SJCRH30 (cell line): ENCODE data around the gene HOXA13. TPM values are rescaled to one million over a fixed set of nuclear protein-coding genes. Genes with fewer than 3 reads are reported as not detected.

ENCODE experiments used
- DNase-seq, 2 experiments: peaks; one replicate each; pipeline ENCODE4 v3.0.0-alpha.2; 2015 to 2020
- H3K27ac ChIP-seq: fragments of 250-450 bp; sonication (Bioruptor Pico); 2 replicates; pipeline ENCODE4 v1.5.1; 2020; ENCODE audit warnings: mild to moderate bottlenecking, moderate library complexity
- H3K27me3 ChIP-seq: fragments of 250-450 bp; sonication (Bioruptor Pico); 2 replicates; pipeline ENCODE4 v1.5.1; 2020; ENCODE audit warnings: mild to moderate bottlenecking, moderate library complexity
- H3K36me3 ChIP-seq: fragments of 250-450 bp; sonication (Bioruptor Pico); 2 replicates; pipeline ENCODE4 v1.5.1; 2020; ENCODE audit warnings: mild to moderate bottlenecking, moderate library complexity
- H3K4me1 ChIP-seq: fragments of 250-450 bp; sonication (Bioruptor Pico); 2 replicates; pipeline ENCODE4 v1.5.1; 2020; ENCODE audit warnings: mild to moderate bottlenecking, moderate library complexity
- H3K4me3 ChIP-seq: fragments of 250-450 bp; sonication (Bioruptor Pico); 2 replicates; pipeline ENCODE4 v1.5.1; 2020; ENCODE audit warnings: mild to moderate bottlenecking, moderate library complexity
- H3K9me3 ChIP-seq: fragments of 250-450 bp; sonication (Bioruptor Pico); replicated peaks from 2 replicates; pipeline ENCODE4 v1.5.1; 2020; ENCODE audit warnings: mild to moderate bottlenecking, moderate library complexity
- total RNA-seq: library from RNA; depleted of rRNA; stranded (reverse); fragments of >200 nt; shearing (Covaris generic); gene quantifications from 2 replicates; pipeline ENCODE4 v1.2.3, GENCODE V29; 2014

The HOXA13 gene
- total RNA-seq, 1 experiment from 2014 or later = 1.7 TPM

GRCh38 chr7:27169658-27170425 lies 30.0 kb downstream of the HOXA13 start:
- peaks cover 8% of the 10 kb centered on the region for H3K4me1 ChIP-seq
- no peaks in the 10 kb centered on the region for H3K9me3 ChIP-seq
- H3K36me3 ChIP-seq = peaks cover 5% of the 10 kb centered on the region; the same call in 1 of the 2 replicates
- H3K4me3 ChIP-seq = no peak overlapping the region
- no peak for DNase-seq
- H3K27ac ChIP-seq = no peak overlapping the region
- H3K27me3 ChIP-seq = no peaks in the 10 kb centered on the region

- no peak overlapping the region for H3K27ac ChIP-seq
- no peaks in the 10 kb centered on the region for H3K9me3 ChIP-seq
- peaks cover 8% of the 10 kb centered on the region for H3K4me1 ChIP-seq
- H3K36me3 ChIP-seq = peaks cover 5% of the 10 kb centered on the region; the same call in 1 of the 2 replicates
- no peak for DNase-seq
- H3K27me3 ChIP-seq = no peaks in the 10 kb centered on the region
- H3K4me3 ChIP-seq = no peak overlapping the region
These were observed 31.5 kb downstream of the HOXA13 start for GRCh38 chr7:27168265-27168947.

- Histone ChIP-seq H3K36me3 (peaks cover 5% of the 10 kb centered on the region; the same call in 1 of the 2 replicates), H3K27me3 (no peaks in the 10 kb centered on the region), H3K9me3 (no peaks in the 10 kb centered on the region), H3K4me1 (peaks cover 8% of the 10 kb centered on the region), H3K27ac (no peak overlapping the region), H3K4me3 (no peak overlapping the region)
- DNase-seq = no peak
These were observed 32.0 kb downstream of the HOXA13 start for GRCh38 chr7:27167916-27168264.

- no peak overlapping the region for H3K27ac ChIP-seq
- H3K27me3 ChIP-seq = no peaks in the 10 kb centered on the region
- no peak overlapping the region for H3K4me3 ChIP-seq
- DNase-seq = no peak
- peaks cover 3% of the 10 kb centered on the region; the same call in 1 of the 2 replicates for H3K4me1 ChIP-seq
- H3K36me3 ChIP-seq = peaks cover 5% of the 10 kb centered on the region; the same call in 1 of the 2 replicates
- H3K9me3 ChIP-seq = no peaks in the 10 kb centered on the region
These were observed 33.1 kb downstream of the HOXA13 start for GRCh38 chr7:27166531-27167505.

GRCh38 chr7:27165996-27166530 lies 33.8 kb downstream of the HOXA13 start:
- H3K9me3 ChIP-seq = no peaks in the 10 kb centered on the region
- H3K4me3 ChIP-seq = no peak overlapping the region
- H3K27me3 ChIP-seq = no peaks in the 10 kb centered on the region
- H3K27ac ChIP-seq = no peak overlapping the region
- H3K36me3 ChIP-seq = peaks cover 2% of the 10 kb centered on the region; the same call in 1 of the 2 replicates
- no peaks in the 10 kb centered on the region for H3K4me1 ChIP-seq
- no peak for DNase-seq

- Histone ChIP-seq H3K36me3 (no peaks in the 10 kb centered on the region; the same call in 1 of the 2 replicates), H3K27me3 (no peaks in the 10 kb centered on the region), H3K27ac (no peak within 1 kb of the TSS), H3K4me3 (no peak within 1 kb of the TSS), H3K9me3 (no peaks in the 10 kb centered on the region), H3K4me1 (no peaks in the 10 kb centered on the region)
- DNase-seq = no peak
These were observed 34.5 kb downstream of the HOXA13 start, which contains the start of gene HOXA9 for GRCh38 chr7:27165089-27165995. Gene HOXA9, minus strand, starts transcription at chr7:27165537. Its CDS starts 80 bp downstream, at chr7:27165457.

GRCh38 chr7:27164367-27165088 lies 35.4 kb downstream of the HOXA13 start:
- Histone ChIP-seq H3K27ac (no peak overlapping the region), H3K4me1 (no peaks in the 10 kb centered on the region), H3K27me3 (no peaks in the 10 kb centered on the region), H3K36me3 (no peaks in the 10 kb centered on the region), H3K9me3 (no peaks in the 10 kb centered on the region), H3K4me3 (no peak overlapping the region)
- DNase-seq = no peak

- H3K4me1 ChIP-seq = no peaks in the 10 kb centered on the region
- no peaks in the 10 kb centered on the region for H3K9me3 ChIP-seq
- H3K36me3 ChIP-seq = no peaks in the 10 kb centered on the region
- H3K27me3 ChIP-seq = no peaks in the 10 kb centered on the region
- no peak for DNase-seq
- no peak overlapping the region for H3K27ac ChIP-seq
- no peak overlapping the region for H3K4me3 ChIP-seq
These were observed 35.9 kb downstream of the HOXA13 start for GRCh38 chr7:27164045-27164366.

- H3K9me3 ChIP-seq = no peaks in the 10 kb centered on the region
- no peak for DNase-seq
- H3K27me3 ChIP-seq = no peaks in the 10 kb centered on the region
- H3K27ac ChIP-seq = no peak overlapping the region
- no peaks in the 10 kb centered on the region for H3K36me3 ChIP-seq
- no peaks in the 10 kb centered on the region for H3K4me1 ChIP-seq
- no peak overlapping the region for H3K4me3 ChIP-seq
These were observed 36.4 kb downstream of the HOXA13 start for GRCh38 chr7:27163288-27164044.

- Histone ChIP-seq H3K9me3 (no peaks in the 10 kb centered on the region), H3K4me3 (no peak overlapping the region), H3K36me3 (no peaks in the 10 kb centered on the region), H3K27ac (no peak overlapping the region), H3K27me3 (no peaks in the 10 kb centered on the region), H3K4me1 (no peaks in the 10 kb centered on the region)
- no peak for DNase-seq
These were observed 37.2 kb downstream of the HOXA13 start for GRCh38 chr7:27162561-27163287.

GRCh38 chr7:27161721-27162560 lies 38.0 kb downstream of the HOXA13 start:
- Histone ChIP-seq H3K9me3 (no peaks in the 10 kb centered on the region), H3K4me1 (peaks cover 3% of the 10 kb centered on the region; the same call in 1 of the 2 replicates), H3K27me3 (no peaks in the 10 kb centered on the region), H3K4me3 (no peak overlapping the region), H3K36me3 (no peaks in the 10 kb centered on the region), H3K27ac (no peak overlapping the region)
- DNase-seq = no peak
